PC-9 (cell line): ENCODE data around the gene DIAPH2. TPM values are rescaled to one million over a fixed set of nuclear protein-coding genes. Genes with fewer than 3 reads are reported as not detected.

Experiments
- BruUV-seq: library from RNA; stranded (reverse); fragments of 400-500 nt; replicated peaks from 2 replicates; lab custom pipeline; 2021; lab: Mats Ljungman, UMichigan
- CTCF ChIA-PET: fragments of 300-600 bp; sonication (Branson Sonifier 250); formaldehyde crosslinking; loops from one replicate; lab custom pipeline; 2022; ENCODE audit warnings: antibody characterized with exemption; lab: Charles Lee
- POLR2A ChIA-PET: fragments of 300-600 bp; sonication (Branson Sonifier 250); formaldehyde crosslinking; loops from one replicate; lab custom pipeline; 2022; ENCODE audit warnings: antibody characterized with exemption; ENCODE audit not compliant: unreplicated experiment; lab: Charles Lee
- DNase-seq, 2 experiments: peaks; one replicate each; pipeline versions ENCODE4 v3.0.0 to v3.0.0-alpha.2; 2015 to 2022; ENCODE audit warnings: mixed read lengths in 1 of 2
- H2AFZ ChIP-seq: fragments of 200-600 bp; sonication (generic); 2 replicates; pipeline ENCODE4 v1.8.1; 2017; ENCODE audit warnings: antibody characterized with exemption
- H3F3A ChIP-seq: fragments of 200-600 bp; sonication (generic); 2 replicates; pipeline ENCODE4 v1.8.1; 2017; ENCODE audit warnings: antibody characterized with exemption, mild to moderate bottlenecking, low read depth; ENCODE audit not compliant: insufficient read depth
- H3K27ac ChIP-seq: fragments of 200-600 bp; sonication (generic); 2 replicates; pipeline ENCODE4 v1.6.1; 2016; ENCODE audit warnings: mixed run types
- H3K27me3 ChIP-seq: fragments of 200-600 bp; sonication (generic); 2 replicates; pipeline ENCODE4 v1.6.1; 2016; ENCODE audit warnings: low read depth, mixed run types; ENCODE audit not compliant: insufficient read depth
- H3K36me3 ChIP-seq: fragments of 200-600 bp; sonication (generic); 2 replicates; pipeline ENCODE4 v1.6.1; 2016; ENCODE audit warnings: low read depth, mixed run types
- H3K4me1 ChIP-seq: fragments of 200-600 bp; sonication (generic); replicated peaks from 2 replicates; pipeline ENCODE4 v1.6.1; 2016; ENCODE audit warnings: mixed run types; ENCODE audit not compliant: insufficient read depth
- H3K4me2 ChIP-seq: fragments of 200-600 bp; sonication (generic); 2 replicates; pipeline ENCODE4 v1.6.1; 2017; ENCODE audit warnings: mixed run types
- H3K4me3 ChIP-seq: fragments of 200-600 bp; sonication (generic); 2 replicates; pipeline ENCODE4 v1.6.1; 2016; ENCODE audit warnings: mixed run types
- H3K79me2 ChIP-seq: fragments of 200-600 bp; sonication (generic); 2 replicates; pipeline ENCODE4 v1.6.1; 2017; ENCODE audit warnings: low read depth, mixed run types
- H3K9me2 ChIP-seq: fragments of 200-600 bp; sonication (generic); 2 replicates; pipeline ENCODE4 v1.8.1; 2017; ENCODE audit warnings: mild to moderate bottlenecking; ENCODE audit not compliant: insufficient read depth
- H3K9me3 ChIP-seq: fragments of 200-600 bp; sonication (generic); 2 replicates; pipeline ENCODE4 v1.8.1; 2016; ENCODE audit warnings: low read depth; ENCODE audit not compliant: insufficient read depth
- H4K20me1 ChIP-seq: fragments of 200-600 bp; sonication (generic); 2 replicates; pipeline ENCODE4 v1.8.1; 2017; ENCODE audit not compliant: insufficient read depth
- EZH2 ChIP-seq: fragments of 200-600 bp; sonication (generic); IDR thresholded peaks from 2 replicates; pipeline ENCODE4 v1.8.0; 2017; ENCODE audit warnings: antibody characterized with exemption, low read depth
- intact Hi-C: fragments of 100-400 bp; cut with micrococcal nuclease; formaldehyde crosslinking; loops from one replicate; pipeline ENCODE4 v1.10.0; 2022; ENCODE audit not compliant: unreplicated experiment
- total RNA-seq: library from RNA; stranded (reverse); gene quantifications from 2 replicates; pipeline ENCODE4 v1.2.3, GENCODE V29; 2021
- TF ChIP-seq, protein P1 (sequence below): fragments of 200-600 bp; sonication (generic); conservative IDR thresholded peaks from 2 replicates; pipeline ENCODE4 v1.6.1; 2017; ENCODE audit warnings: mixed run types, antibody characterized with exemption, mild to moderate bottlenecking, moderate library complexity

DIAPH2 gene
- total RNA-seq, 1 experiment from 2014 or later = 12.0 TPM

DNA sequence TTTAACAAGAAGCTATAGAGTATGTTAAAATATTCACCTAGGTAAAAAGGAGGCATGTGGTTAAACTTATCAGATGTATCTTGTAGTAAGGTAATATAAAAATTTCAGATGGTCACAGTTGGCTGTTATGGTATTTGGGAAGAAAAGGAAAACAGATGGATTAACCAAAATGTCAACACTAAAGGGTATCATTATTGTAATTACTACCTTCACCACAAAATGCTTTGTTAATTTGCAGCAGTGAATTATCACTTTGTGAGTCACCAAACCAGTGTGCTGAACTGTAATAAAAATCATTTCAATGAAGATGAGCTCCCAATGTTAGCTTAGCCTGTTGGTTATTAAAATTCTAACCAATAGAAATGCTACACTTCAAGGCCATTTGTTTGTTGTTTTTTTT is 432.9 kb downstream of the DIAPH2 start:
- Histone ChIP-seq H2AFZ (no peak overlapping the region), H3K27ac (no peak overlapping the region), H3K9me3 (no peaks in the 10 kb centered on the region), H3K4me1 (no peaks in the 10 kb centered on the region), H4K20me1 (no peaks in the 10 kb centered on the region), H3K36me3 (no peaks in the 10 kb centered on the region), H3K79me2 (no peaks in the 10 kb centered on the region), H3K4me3 (no peak overlapping the region), H3F3A (no peaks in the 10 kb centered on the region), H3K27me3 (no peaks in the 10 kb centered on the region), H3K9me2 (no peaks in the 10 kb centered on the region), H3K4me2 (no peak overlapping the region)
- ChIA-PET POLR2A (no interaction called here), CTCF (no interaction called here)
- TF ChIP-seq, protein P1, sequence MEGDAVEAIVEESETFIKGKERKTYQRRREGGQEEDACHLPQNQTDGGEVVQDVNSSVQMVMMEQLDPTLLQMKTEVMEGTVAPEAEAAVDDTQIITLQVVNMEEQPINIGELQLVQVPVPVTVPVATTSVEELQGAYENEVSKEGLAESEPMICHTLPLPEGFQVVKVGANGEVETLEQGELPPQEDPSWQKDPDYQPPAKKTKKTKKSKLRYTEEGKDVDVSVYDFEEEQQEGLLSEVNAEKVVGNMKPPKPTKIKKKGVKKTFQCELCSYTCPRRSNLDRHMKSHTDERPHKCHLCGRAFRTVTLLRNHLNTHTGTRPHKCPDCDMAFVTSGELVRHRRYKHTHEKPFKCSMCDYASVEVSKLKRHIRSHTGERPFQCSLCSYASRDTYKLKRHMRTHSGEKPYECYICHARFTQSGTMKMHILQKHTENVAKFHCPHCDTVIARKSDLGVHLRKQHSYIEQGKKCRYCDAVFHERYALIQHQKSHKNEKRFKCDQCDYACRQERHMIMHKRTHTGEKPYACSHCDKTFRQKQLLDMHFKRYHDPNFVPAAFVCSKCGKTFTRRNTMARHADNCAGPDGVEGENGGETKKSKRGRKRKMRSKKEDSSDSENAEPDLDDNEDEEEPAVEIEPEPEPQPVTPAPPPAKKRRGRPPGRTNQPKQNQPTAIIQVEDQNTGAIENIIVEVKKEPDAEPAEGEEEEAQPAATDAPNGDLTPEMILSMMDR = no peak
- no peak for TF ChIP-seq EZH2
- intact Hi-C loops = no loop called here
- no peak for DNase-seq
- no TSS peak for BruUV-seq

DNA sequence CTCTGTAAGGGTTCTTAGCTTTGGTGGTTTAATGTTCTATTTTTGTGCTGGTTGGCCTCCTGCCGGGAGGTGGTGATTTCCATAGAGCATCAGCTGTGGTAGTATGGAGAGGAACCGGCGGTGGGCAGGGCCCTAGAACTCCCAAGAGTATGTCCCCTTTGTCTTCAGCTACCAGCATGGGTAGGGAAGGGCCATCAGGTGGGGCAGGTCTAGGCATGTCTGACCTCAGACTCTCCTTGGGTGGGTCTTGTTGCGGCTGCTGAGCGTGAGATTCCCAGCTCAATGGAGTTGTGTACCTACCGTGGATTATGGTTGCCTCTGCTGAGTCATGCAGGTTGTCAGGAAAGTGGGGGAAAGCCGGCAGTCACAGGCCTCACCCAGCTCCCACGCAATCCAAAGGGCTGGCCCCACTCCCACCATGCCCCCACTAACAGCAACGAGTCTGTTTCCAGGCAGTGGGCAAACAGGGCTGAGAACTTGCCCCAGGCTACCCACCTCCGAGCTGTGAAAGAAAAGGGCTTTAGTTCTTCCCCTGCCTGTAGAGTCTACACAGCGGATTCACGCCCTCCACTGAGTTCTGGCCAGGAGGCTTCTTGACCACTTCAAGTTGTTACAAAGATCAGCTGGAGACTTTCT is 434.9 kb downstream of the DIAPH2 start:
- Histone ChIP-seq H3K27me3 (no peaks in the 10 kb centered on the region), H3K79me2 (no peaks in the 10 kb centered on the region), H3F3A (no peaks in the 10 kb centered on the region), H3K9me3 (no peaks in the 10 kb centered on the region), H3K27ac (no peak overlapping the region), H3K36me3 (no peaks in the 10 kb centered on the region), H2AFZ (no peak overlapping the region), H3K4me3 (no peak overlapping the region), H3K4me2 (no peak overlapping the region), H3K4me1 (no peaks in the 10 kb centered on the region), H3K9me2 (no peaks in the 10 kb centered on the region), H4K20me1 (no peaks in the 10 kb centered on the region)
- BruUV-seq = no TSS peak
- CTCF ChIA-PET = no interaction called here
- no peak for TF ChIP-seq EZH2
- TF ChIP-seq, protein P1 = no peak
- no peak for DNase-seq
- intact Hi-C loops = no loop called here
- POLR2A ChIA-PET = no interaction called here

DNA sequence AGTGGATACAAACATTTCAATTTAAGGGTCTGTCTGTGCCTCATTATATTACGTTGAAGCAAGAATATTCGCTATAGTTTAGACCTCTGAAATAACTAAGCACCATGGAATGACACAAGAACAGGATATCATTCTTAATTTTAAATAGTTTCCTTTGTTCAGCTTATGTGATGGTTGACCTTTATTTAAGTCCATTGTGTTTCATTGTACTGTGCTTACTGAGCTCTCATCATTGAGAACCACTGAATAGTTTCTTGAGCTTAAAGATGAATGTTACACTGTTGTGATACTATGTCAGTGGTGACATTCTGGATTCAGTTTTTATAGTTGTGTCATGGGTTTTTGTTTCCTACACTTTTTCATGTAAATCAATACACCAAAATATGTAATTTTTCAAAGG is 438.4 kb downstream of the DIAPH2 start:
- Histone ChIP-seq H3K27ac (no peak overlapping the region), H3K4me1 (no peaks in the 10 kb centered on the region), H3K79me2 (no peaks in the 10 kb centered on the region), H2AFZ (no peak overlapping the region), H3K4me2 (no peak overlapping the region), H3K27me3 (no peaks in the 10 kb centered on the region), H3K36me3 (no peaks in the 10 kb centered on the region), H3K9me2 (no peaks in the 10 kb centered on the region), H3K9me3 (no peaks in the 10 kb centered on the region), H3K4me3 (no peak overlapping the region), H4K20me1 (no peaks in the 10 kb centered on the region), H3F3A (no peaks in the 10 kb centered on the region)
- ChIA-PET POLR2A (no interaction called here), CTCF (interaction anchor here (0.5 kb wide), 1 partner anchor 267 kb away, joined by 5 read pairs; no protein-coding TSS in a partner anchor)
- BruUV-seq = no TSS peak
- intact Hi-C loops = no loop called here
- DNase-seq = no peak
- TF ChIP-seq EZH2 = no peak
- TF ChIP-seq, protein P1 = no peak
